T-helper 2 cell (primary cell): Measurements from ENCODE around the gene VCX3B.
"Not testable (repeated sequence)": the region's sequence is repeated elsewhere in the genome, so short reads cannot be mapped to it uniquely, and the experiment has no call there.

Experiments
- DNase-seq, 5 experiments: peaks; one replicate each; pipeline versions ENCODE4 v3.0.0 to v3.0.0-alpha.2; 2012 to 2022
- total RNA-seq, 2 donors: gene quantifications; one replicate each; lab custom pipeline; 2026; lab: John Stamatoyannopoulos, UW

VCX3B gene
- 0 reads per million in 2 donors for total RNA-seq

GRCh38 chrX:8464530-8464929, at the start of gene VCX3B:
TSS of gene VCX3B (plus strand) at chrX:8464830. CDS start at chrX:8465451, 621 bp downstream.
- not testable (repeated sequence) for DNase-seq

GRCh38 chrX:8418301-8418700, 46.3 kb upstream of the VCX3B start:
- DNase-seq: no peak

- no peak for DNase-seq
These were observed 39.7 kb upstream of the VCX3B start for GRCh38 chrX:8424912-8425311.

GRCh38 chrX:8429692-8430249, 34.9 kb upstream of the VCX3B start:
- DNase-seq: no peak

GRCh38 chrX:8430444-8430843, 34.2 kb upstream of the VCX3B start:
- no peak for DNase-seq

- DNase-seq: no peak
These were observed 32.2 kb upstream of the VCX3B start for GRCh38 chrX:8432396-8432795.

- DNase-seq: no peak
These were observed 31.2 kb upstream of the VCX3B start for GRCh38 chrX:8433109-8434062.

- no peak for DNase-seq
These were observed 17.3 kb upstream of the VCX3B start for GRCh38 chrX:8447368-8447767.

GRCh38 chrX:8452343-8452742, 12.3 kb upstream of the VCX3B start:
- DNase-seq: peak in 1 of 5 experiments; percentile 1

- DNase-seq: no peak
These were observed 11.0 kb upstream of the VCX3B start for GRCh38 chrX:8453611-8454010.

- no peak for DNase-seq
These were observed 9.1 kb upstream of the VCX3B start for GRCh38 chrX:8455557-8455956.

- no peak for DNase-seq
These were observed 2.1 kb upstream of the VCX3B start for GRCh38 chrX:8462488-8462887.

- no peak for DNase-seq
These were observed 19.8 kb downstream of the VCX3B start for GRCh38 chrX:8484360-8484949.

GRCh38 chrX:8495036-8495435, 30.4 kb downstream of the VCX3B start:
- not testable (repeated sequence) for DNase-seq

- no peak for DNase-seq
These were observed 35.6 kb downstream of the VCX3B start for GRCh38 chrX:8500203-8500602.

- DNase-seq: not testable (repeated sequence)
These were observed 37.5 kb downstream of the VCX3B start for GRCh38 chrX:8502101-8502500.

GRCh38 chrX:8504451-8504850, 39.8 kb downstream of the VCX3B start:
- DNase-seq: no peak
